GM19468 (cell line): ENCODE measurements around the gene FABP1.

Source experiments
- ATAC-seq: cut with Tn5 transposase; IDR thresholded peaks from one replicate; pipeline ENCODE4 v1.9.1; 2021; ENCODE audit warnings: mild to moderate bottlenecking, moderate library complexity, moderate number of reproducible peaks; ENCODE audit not compliant: unreplicated experiment; ENCODE audit errors: extremely low read depth

The FABP1 gene

GRCh38 chr2:88085602-88086001 lies 42.3 kb downstream of the FABP1 start:
- no peak for ATAC-seq

GRCh38 chr2:88085099-88085498 lies 42.8 kb downstream of the FABP1 start:
- ATAC-seq, result no peak

DNA sequence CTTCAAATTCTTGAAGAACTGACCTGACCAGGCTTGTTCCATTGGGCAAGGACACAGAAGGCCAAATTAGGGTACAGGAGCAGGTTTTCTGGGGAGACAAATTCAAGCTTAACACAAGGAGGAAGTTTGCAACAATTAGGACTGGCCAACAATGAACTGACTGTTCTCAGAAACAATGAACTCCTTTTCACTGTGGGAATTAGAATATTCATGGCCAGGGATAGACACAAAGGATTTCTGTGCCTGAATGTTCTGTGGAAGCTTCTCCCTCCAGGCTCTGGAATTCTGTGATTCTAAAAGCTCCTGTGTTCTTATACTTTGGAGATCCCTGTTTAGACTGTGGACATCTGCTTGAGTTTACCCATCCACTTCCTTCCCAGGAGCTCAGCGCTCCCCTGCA lies 45.1 kb downstream of the FABP1 start:
- no peak for ATAC-seq

GRCh38 chr2:88081924-88082608 lies 45.8 kb downstream of the FABP1 start:
- ATAC-seq, result no peak

GRCh38 chr2:88080545-88080944 lies 47.3 kb downstream of the FABP1 start:
- ATAC-seq, result no peak

GRCh38 chr2:88078643-88079172 lies 49.2 kb downstream of the FABP1 start:
- no peak for ATAC-seq

DNA sequence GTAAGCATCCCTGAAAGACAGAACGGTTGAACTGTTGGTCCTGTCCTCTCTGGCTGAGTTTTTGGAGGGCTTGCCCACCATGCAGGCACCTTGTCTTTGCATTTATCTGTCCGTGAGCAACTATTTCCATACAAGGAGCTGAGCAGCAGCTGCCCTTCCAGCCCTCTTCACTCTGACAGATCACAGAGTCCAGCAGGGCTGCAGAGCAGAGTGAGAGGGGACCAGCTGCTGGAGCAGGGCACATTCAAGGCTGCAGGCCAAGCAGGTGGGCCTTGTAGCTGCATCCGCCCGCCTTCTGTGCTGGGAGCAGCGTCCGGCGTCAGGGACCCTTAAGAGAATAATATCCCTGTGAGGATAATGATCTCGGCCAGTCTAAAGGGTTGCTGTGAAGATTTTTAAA lies 50.8 kb downstream of the FABP1 start:
- no peak for ATAC-seq

DNA sequence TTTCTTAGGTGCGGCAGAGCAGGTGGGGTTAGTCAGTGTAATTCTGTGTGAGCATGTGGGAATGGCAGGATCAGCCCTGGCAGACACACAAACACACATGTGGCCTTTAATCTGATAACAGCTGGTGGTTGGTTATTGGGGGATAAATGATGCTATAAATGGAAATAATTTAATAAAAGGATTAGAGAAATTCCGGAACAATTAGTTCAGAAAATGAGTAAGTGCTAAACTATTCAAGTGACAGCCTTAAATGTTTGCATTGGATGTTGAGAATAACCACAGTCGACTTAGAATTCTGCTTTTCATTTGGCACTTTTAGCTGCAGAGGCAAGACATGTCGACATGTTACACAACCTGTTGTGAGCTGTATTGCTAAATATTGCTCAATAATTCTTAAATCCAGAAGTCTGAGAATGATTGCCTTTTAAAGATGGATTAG lies 53.0 kb downstream of the FABP1 start:
- ATAC-seq, result no peak

DNA sequence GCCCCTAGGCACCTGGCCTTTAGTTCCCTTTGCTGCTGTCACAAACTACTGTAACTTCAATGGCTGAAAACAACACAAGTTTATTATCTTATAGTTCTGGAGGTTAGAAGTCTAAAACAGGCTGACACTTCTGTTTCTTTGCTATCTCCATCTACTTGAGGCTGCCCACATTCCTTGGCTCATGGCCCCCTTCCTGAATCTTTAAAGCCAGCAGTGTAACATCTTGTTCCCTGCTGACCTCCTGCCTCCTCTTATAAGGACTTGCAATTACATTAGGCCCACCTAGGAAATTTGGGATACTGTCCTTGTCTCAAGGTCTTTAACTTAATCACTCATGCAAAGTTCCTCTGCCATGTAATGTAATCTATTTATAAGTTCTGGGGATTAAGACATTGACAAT lies 53.7 kb downstream of the FABP1 start:
- no peak for ATAC-seq
